AG04450 (cell line): ENCODE measurements around the gene ABT1. TPM values are rescaled to one million over a fixed set of nuclear protein-coding genes. Genes with fewer than 3 reads are reported as not detected.
A peak's percentile ranks its signal among the peaks of the same experiment; 100 is the strongest.

Source experiments
- CTCF ChIA-PET: fragments of 300-600, 350-600 bp; formaldehyde crosslinking; extraction: SDS; loops from one replicate; lab custom pipeline; 2022; ENCODE audit warnings: antibody characterized with exemption, inconsistent platforms; lab: Charles Lee
- POLR2A ChIA-PET: fragments of 350-600 bp; formaldehyde crosslinking; extraction: SDS; loops from one replicate; lab custom pipeline; 2021; ENCODE audit warnings: antibody characterized with exemption, inconsistent platforms; lab: Yijun Ruan, JAX
- DNase-seq: peaks from one replicate; pipeline ENCODE4 v3.0.0-alpha.2; 2011; ENCODE audit warnings: low read depth, low spot score
- H3K27ac ChIP-seq: one replicate; pipeline ENCODE4 v1.5.1; 2012; ENCODE audit warnings: low read depth, low read length, control low read depth
- H3K27me3 ChIP-seq: one replicate; pipeline ENCODE4 v1.6.0; 2012; ENCODE audit warnings: low read length; ENCODE audit not compliant: control insufficient read depth, insufficient read depth
- H3K4me3 ChIP-seq: 2 replicates; pipeline ENCODE4 v1.5.1; 2011; ENCODE audit warnings: mild to moderate bottlenecking, low read depth, low read length, control low read depth
- H3K9me3 ChIP-seq: 2 replicates; pipeline ENCODE4 v1.5.1; 2012; ENCODE audit warnings: low read length; ENCODE audit not compliant: control insufficient read depth, insufficient read depth
- polyA plus RNA-seq: library from polyadenylated mRNA; depleted of rRNA; stranded (reverse); fragments of >200 nt; gene quantifications from 2 replicates; pipeline ENCODE4 v1.2.3, GENCODE V29; 2011
- TF ChIP-seq, protein P1 (sequence below): IDR thresholded peaks from 2 replicates; pipeline ENCODE4 v1.5.1; 2011; ENCODE audit warnings: low read depth, low read length, control low read depth, inconsistent platforms

Gene ABT1
- polyA plus RNA-seq, 1 experiment = 12.8 TPM

DNA sequence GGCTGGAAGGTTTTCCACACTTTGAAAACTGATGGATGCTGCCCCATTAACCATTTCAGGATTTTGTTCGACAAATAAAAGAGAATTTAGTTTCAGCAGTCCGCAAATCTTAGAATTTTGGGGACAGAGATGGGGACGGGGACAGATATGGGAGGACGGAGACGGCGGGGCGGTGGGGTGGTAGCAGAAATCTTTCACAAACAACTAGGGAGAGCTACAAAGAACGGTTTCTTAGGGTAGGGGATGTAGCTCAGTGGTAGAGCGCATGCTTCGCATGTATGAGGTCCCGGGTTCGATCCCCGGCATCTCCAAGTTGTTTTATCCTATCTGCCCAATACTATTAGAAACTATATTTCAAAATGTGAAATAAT is 43.5 kb upstream of the ABT1 start:
- ChIA-PET CTCF (interaction anchor here (1.6 to 2.6 kb wide), 2 partner anchors 43 to 212 kb away, joined by 6 to 11 read pairs; no protein-coding TSS in a partner anchor), POLR2A (interaction anchor here (0.8 to 2.2 kb wide), 3 partner anchors 15 to 594 kb away, joined by 3 to 8 read pairs (median 3); partner anchors contain the start of gene HMGN4)
- TF ChIP-seq, protein P1, sequence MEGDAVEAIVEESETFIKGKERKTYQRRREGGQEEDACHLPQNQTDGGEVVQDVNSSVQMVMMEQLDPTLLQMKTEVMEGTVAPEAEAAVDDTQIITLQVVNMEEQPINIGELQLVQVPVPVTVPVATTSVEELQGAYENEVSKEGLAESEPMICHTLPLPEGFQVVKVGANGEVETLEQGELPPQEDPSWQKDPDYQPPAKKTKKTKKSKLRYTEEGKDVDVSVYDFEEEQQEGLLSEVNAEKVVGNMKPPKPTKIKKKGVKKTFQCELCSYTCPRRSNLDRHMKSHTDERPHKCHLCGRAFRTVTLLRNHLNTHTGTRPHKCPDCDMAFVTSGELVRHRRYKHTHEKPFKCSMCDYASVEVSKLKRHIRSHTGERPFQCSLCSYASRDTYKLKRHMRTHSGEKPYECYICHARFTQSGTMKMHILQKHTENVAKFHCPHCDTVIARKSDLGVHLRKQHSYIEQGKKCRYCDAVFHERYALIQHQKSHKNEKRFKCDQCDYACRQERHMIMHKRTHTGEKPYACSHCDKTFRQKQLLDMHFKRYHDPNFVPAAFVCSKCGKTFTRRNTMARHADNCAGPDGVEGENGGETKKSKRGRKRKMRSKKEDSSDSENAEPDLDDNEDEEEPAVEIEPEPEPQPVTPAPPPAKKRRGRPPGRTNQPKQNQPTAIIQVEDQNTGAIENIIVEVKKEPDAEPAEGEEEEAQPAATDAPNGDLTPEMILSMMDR = no peak
- Histone ChIP-seq H3K27ac (no peak overlapping the region), H3K27me3 (no peaks in the 10 kb centered on the region), H3K9me3 (no peaks in the 10 kb centered on the region; the same call in 1 of the 2 replicates), H3K4me3 (peak overlapping the region; percentile 62)
- DNase-seq = no peak

DNA sequence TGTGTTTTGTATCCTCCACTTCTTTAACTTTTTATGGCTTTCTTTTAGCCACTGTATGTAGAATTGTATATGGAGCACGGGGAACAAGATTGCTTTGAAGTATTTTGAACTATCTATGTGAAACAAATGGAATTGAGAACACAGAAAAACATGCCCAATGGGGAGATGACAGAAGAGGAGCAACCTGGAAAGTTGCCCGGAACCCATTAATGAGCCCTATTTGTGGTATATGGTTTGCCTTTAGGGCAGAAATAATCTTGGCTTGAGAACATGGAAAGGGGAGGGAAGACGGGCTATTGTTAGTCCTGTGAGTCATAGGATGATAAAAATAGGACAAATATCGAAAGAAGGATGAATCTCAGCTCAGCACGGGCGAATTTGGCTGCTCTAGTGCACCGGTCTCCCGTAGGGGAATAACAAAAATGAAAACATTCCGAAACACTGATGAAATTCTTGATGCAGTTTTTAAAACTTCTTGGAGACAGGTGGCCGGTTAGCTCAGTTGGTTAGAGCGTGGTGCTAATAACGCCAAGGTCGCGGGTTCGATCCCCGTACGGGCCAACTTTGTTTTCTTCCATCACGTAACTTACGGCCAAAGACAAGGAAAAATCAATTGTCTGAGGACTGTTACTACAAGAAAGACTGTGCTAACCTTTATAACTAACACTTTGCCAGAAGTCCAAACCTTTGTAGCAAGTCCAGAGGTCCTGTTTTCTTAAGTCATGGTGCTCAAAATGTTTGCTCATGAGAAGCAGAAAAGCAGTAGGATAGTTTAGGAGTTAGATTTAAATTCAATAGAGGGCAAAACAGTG is 42.9 kb upstream of the ABT1 start:
- H3K27me3 ChIP-seq = no peaks in the 10 kb centered on the region
- TF ChIP-seq, protein P1 = no peak
- no peaks in the 10 kb centered on the region; the same call in 1 of the 2 replicates for H3K9me3 ChIP-seq
- peak overlapping the region; percentile 62 for H3K4me3 ChIP-seq
- POLR2A ChIA-PET = interaction anchor here (0.8 to 2.2 kb wide), 3 partner anchors 16 to 593 kb away, joined by 3 to 8 read pairs (median 3); partner anchors contain the start of gene HMGN4
- H3K27ac ChIP-seq = peak overlapping the region; percentile 62
- DNase-seq = peak; percentile 81
- CTCF ChIA-PET = interaction anchor here (0.6 to 2.6 kb wide), 5 partner anchors 18 to 215 kb away, joined by 3 to 11 read pairs (median 3); no protein-coding TSS in a partner anchor

DNA sequence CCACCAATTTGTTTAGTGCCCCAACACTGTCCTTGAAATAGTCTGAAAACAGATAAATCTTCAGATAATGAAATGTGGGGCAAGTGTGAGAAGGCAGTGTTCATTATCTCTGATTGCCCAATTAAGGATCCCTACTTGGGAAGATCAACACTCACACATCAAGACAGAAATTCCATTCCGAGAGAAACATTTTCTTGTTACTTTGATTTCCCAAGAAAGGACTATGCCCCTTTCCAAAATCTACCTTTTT is 42.4 kb upstream of the ABT1 start:
- POLR2A ChIA-PET = interaction anchor here (1.0 to 2.2 kb wide), 2 partner anchors 16 to 282 kb away, joined by 3 to 8 read pairs; partner anchors contain the start of gene HMGN4
- no peak for DNase-seq

DNA sequence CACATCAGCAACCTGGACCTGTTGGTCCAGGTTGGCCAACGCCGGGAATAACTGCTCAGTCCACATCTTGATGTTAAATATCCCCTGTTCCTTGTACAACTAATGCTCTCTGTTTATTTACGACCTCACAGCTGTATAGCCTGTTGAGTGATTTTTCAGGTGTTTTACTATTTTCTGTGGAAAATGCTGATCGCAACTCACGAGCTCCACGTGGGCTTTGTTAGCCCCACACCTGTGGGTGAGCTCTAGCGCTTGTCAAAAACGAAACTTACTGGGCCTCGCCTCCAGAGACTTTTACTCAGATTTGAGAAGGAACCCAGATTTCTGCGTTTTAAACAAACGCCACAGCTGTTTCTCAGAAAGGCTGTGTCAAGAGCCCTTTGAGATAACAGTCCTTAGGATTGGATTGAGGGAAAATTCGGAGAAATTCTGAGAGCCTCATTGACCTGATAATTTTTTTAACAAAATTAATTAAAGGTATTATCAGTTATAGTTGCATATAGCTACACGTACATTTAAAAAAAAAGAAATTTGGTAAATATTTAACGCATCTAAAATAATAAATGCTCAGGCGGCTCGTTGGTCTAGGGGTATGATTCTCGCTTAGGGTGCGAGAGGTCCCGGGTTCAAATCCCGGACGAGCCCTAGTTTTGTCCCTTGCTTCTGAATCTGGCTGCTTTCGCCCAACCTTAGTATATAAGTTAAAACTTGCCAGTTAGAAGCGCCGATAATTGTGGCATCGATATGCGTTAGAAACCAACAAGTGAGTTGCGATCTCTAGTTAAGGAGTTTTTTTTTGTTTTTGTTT is 41.9 kb upstream of the ABT1 start:
- no peak for DNase-seq
- ChIA-PET CTCF (interaction anchor here (0.6 to 2.6 kb wide), 7 partner anchors 17 to 535 kb away, joined by 3 to 11 read pairs (median 3); a partner anchor contains a TSS), POLR2A (no interaction called here)
- H3K9me3 ChIP-seq = no peaks in the 10 kb centered on the region; the same call in 1 of the 2 replicates
- TF ChIP-seq, protein P1 = no peak
- peak overlapping the region; percentile 62 for H3K4me3 ChIP-seq
- no peak overlapping the region for H3K27ac ChIP-seq
- no peaks in the 10 kb centered on the region for H3K27me3 ChIP-seq

More for the DNA sequence above, 42.4 kb upstream of the ABT1 start:
- Histone ChIP-seq H3K27ac (no peak overlapping the region), H3K4me3 (peak overlapping the region; percentile 62), H3K27me3 (no peaks in the 10 kb centered on the region), H3K9me3 (no peaks in the 10 kb centered on the region; the same call in 1 of the 2 replicates)
- CTCF ChIA-PET = interaction anchor here (0.6 to 2.6 kb wide), 6 partner anchors 17 to 216 kb away, joined by 3 to 11 read pairs (median 3); no protein-coding TSS in a partner anchor
- TF ChIP-seq, protein P1 = no peak
